IMR-90 (cell line): ENCODE data around the gene POC1B. TPM values are rescaled to one million over a fixed set of nuclear protein-coding genes. Genes with fewer than 3 reads are reported as not detected.

Experiments used
- microRNA-seq, 2 experiments: library from miRNA; stranded (forward) in 1 of 2; unstranded in 1 of 2; fragments of 10-50 nt in 1 of 2; fragments of <30 nt in 1 of 2; gene quantifications in 1 of 2; microRNA quantifications in 1 of 2; one replicate each; pipeline versions ENCODE3 to v1.1.0; 2013 to 2020; ENCODE audit not compliant: insufficient read depth in 1 of 2, insufficient read length in 1 of 2, unreplicated experiment in 1 of 2
- polyA plus RNA-seq, 3 experiments: library from polyadenylated mRNA; depleted of rRNA; stranded (reverse); fragments of >200 nt; gene quantifications; 2 replicates each; pipeline ENCODE4 v1.2.3, GENCODE V29; 2012; ENCODE audit warnings: low replicate concordance in 1 of 3
- small RNA-seq, 5 experiments: library from RNA; depleted of rRNA; stranded (forward); fragments of <200 nt; gene quantifications; one replicate each; pipeline ENCODE3, GENCODE V24; 2012
- total RNA-seq: library from RNA; depleted of rRNA; stranded (reverse); fragments of >200 nt; gene quantifications from 2 replicates; pipeline ENCODE4 v1.2.3, GENCODE V29; 2012; rRNA removed

POC1B gene
- total and polyA plus RNA-seq, 2 of the 4 experiments (the other 2 are of a cell fraction) = 5.0 to 10.4 TPM

Small RNA genes lying within 50 kb of the gene (microRNA-seq; reads per million reads assigned to microRNA genes)
- not detected for gene AC025034.2 (ENCODE audit: insufficient read depth, insufficient read length)
- not detected for gene POC1B-GALNT4 (ENCODE audit: insufficient read depth, insufficient read length)

Small RNA genes lying within 50 kb of the gene (small RNA-seq; reads per million reads assigned to genes)
- gene AC025034.2 = 0 reads per million in 5 experiments
- gene POC1B-GALNT4 = 0 reads per million in 5 experiments

Other genes with a start within 250 kb of the POC1B start
- 70.1 and 78.6 TPM in 2 replicates for gene DUSP6, start 173.5 kb downstream of the POC1B start, total RNA-seq
- gene DUSP6, start 173.5 kb downstream of the POC1B start, polyA plus RNA-seq (2012; rRNA removed) = 38.5 and 59.0 TPM in 2 replicates
- 9.0 and 14.2 TPM in 2 replicates for gene GALNT4, start 1.3 kb downstream of the POC1B start, total RNA-seq
- 1.9 and 2.6 TPM in 2 replicates for gene GALNT4, start 1.3 kb downstream of the POC1B start, polyA plus RNA-seq (2012; rRNA removed)
- 32.6 and 42.5 TPM in 2 replicates for gene ATP2B1, start 182.8 kb upstream of the POC1B start, total RNA-seq
- gene ATP2B1, start 182.8 kb upstream of the POC1B start, polyA plus RNA-seq (2012; rRNA removed) = 9.6 and 9.9 TPM in 2 replicates